ENCODE measurements around the gene EFNA5.
"Not testable (repeated sequence)": the region's sequence is repeated elsewhere in the genome, so short reads cannot be mapped to it uniquely, and the experiment has no call there.

The EFNA5 gene

GRCh38 chr5:107443897-107444296 lies 226.8 kb downstream of the EFNA5 start:
- peaks cover 3% of the 10 kb centered on the region for H3K9me3 Mint-ChIP-seq
- no peak overlapping the region for H3K4me3 Mint-ChIP-seq
- no peaks in the 10 kb centered on the region for H3K4me1 Mint-ChIP-seq

GRCh38 chr5:107442452-107442851 lies 228.3 kb downstream of the EFNA5 start:
- Mint-ChIP-seq H3K27me3 (peaks cover 4% of the 10 kb centered on the region), H3K9me3 (peaks cover 2% of the 10 kb centered on the region), H3K27ac (no peak overlapping the region), H3K4me3 (no peak overlapping the region), H3K4me1 (no peaks in the 10 kb centered on the region), H3K36me3 (no peaks in the 10 kb centered on the region)
- ATAC-seq: no peak

More at GRCh38 chr5:107443897-107444296, 226.8 kb downstream of the EFNA5 start:
- Mint-ChIP-seq H3K27me3 (peaks cover 10% of the 10 kb centered on the region), H3K27ac (no peak overlapping the region), H3K36me3 (no peaks in the 10 kb centered on the region)
- ATAC-seq: no peak

GRCh38 chr5:107439832-107440231 lies 230.9 kb downstream of the EFNA5 start:
- no peak overlapping the region for H3K4me3 Mint-ChIP-seq
- H3K27ac Mint-ChIP-seq: no peak overlapping the region
- H3K27me3 Mint-ChIP-seq: no peaks in the 10 kb centered on the region
- no peaks in the 10 kb centered on the region for H3K36me3 Mint-ChIP-seq
- no peaks in the 10 kb centered on the region for H3K9me3 Mint-ChIP-seq
- ATAC-seq: no peak
- no peaks in the 10 kb centered on the region for H3K4me1 Mint-ChIP-seq

- H3K27ac Mint-ChIP-seq: no peak overlapping the region
- no peaks in the 10 kb centered on the region for H3K27me3 Mint-ChIP-seq
- H3K4me1 Mint-ChIP-seq: no peaks in the 10 kb centered on the region
- H3K36me3 Mint-ChIP-seq: no peaks in the 10 kb centered on the region
- no peak overlapping the region for H3K4me3 Mint-ChIP-seq
- H3K9me3 Mint-ChIP-seq: no peaks in the 10 kb centered on the region
- no peak for ATAC-seq
Measured at GRCh38 chr5:107437986-107438510, 232.7 kb downstream of the EFNA5 start.

GRCh38 chr5:107437154-107437553 lies 233.6 kb downstream of the EFNA5 start:
- Mint-ChIP-seq H3K27ac (no peak overlapping the region), H3K9me3 (no peaks in the 10 kb centered on the region), H3K27me3 (no peaks in the 10 kb centered on the region), H3K4me3 (no peak overlapping the region), H3K36me3 (no peaks in the 10 kb centered on the region), H3K4me1 (no peaks in the 10 kb centered on the region)
- ATAC-seq: no peak

- no peak overlapping the region for H3K27ac Mint-ChIP-seq
- no peaks in the 10 kb centered on the region for H3K4me1 Mint-ChIP-seq
- H3K4me3 Mint-ChIP-seq: no peak overlapping the region
- no peaks in the 10 kb centered on the region for H3K36me3 Mint-ChIP-seq
- H3K9me3 Mint-ChIP-seq: no peaks in the 10 kb centered on the region
- no peak for ATAC-seq
- H3K27me3 Mint-ChIP-seq: no peaks in the 10 kb centered on the region
Measured at GRCh38 chr5:107436201-107436600, 234.5 kb downstream of the EFNA5 start.

- Mint-ChIP-seq H3K27ac (no peak overlapping the region), H3K27me3 (no peaks in the 10 kb centered on the region), H3K9me3 (no peaks in the 10 kb centered on the region), H3K4me1 (no peaks in the 10 kb centered on the region), H3K4me3 (no peak overlapping the region), H3K36me3 (no peaks in the 10 kb centered on the region)
- ATAC-seq: no peak
Measured at GRCh38 chr5:107435061-107435460, 235.7 kb downstream of the EFNA5 start.

- not testable (repeated sequence) for H3K36me3 Mint-ChIP-seq, H3K9me3 Mint-ChIP-seq, H3K4me3 Mint-ChIP-seq, H3K4me1 Mint-ChIP-seq, H3K27ac Mint-ChIP-seq, H3K27me3 Mint-ChIP-seq, ATAC-seq
Measured at GRCh38 chr5:107433646-107434045, 237.1 kb downstream of the EFNA5 start.

- no peak for ATAC-seq
- H3K27ac Mint-ChIP-seq: no peak overlapping the region
- no peaks in the 10 kb centered on the region for H3K27me3 Mint-ChIP-seq
- no peaks in the 10 kb centered on the region for H3K36me3 Mint-ChIP-seq
- H3K9me3 Mint-ChIP-seq: no peaks in the 10 kb centered on the region
- no peaks in the 10 kb centered on the region for H3K4me1 Mint-ChIP-seq
- no peak overlapping the region for H3K4me3 Mint-ChIP-seq
Measured at GRCh38 chr5:107431998-107432397, 238.7 kb downstream of the EFNA5 start.

- Mint-ChIP-seq H3K36me3 (no peaks in the 10 kb centered on the region), H3K9me3 (no peaks in the 10 kb centered on the region), H3K4me3 (no peak overlapping the region), H3K27ac (no peak overlapping the region), H3K27me3 (no peaks in the 10 kb centered on the region), H3K4me1 (no peaks in the 10 kb centered on the region)
- ATAC-seq: no peak
Measured at GRCh38 chr5:107431536-107431935, 239.2 kb downstream of the EFNA5 start.

GRCh38 chr5:107430071-107430625 lies 240.6 kb downstream of the EFNA5 start:
- ATAC-seq: no peak
- no peaks in the 10 kb centered on the region for H3K27me3 Mint-ChIP-seq
- H3K9me3 Mint-ChIP-seq: no peaks in the 10 kb centered on the region
- no peak overlapping the region for H3K4me3 Mint-ChIP-seq
- no peak overlapping the region for H3K27ac Mint-ChIP-seq
- no peaks in the 10 kb centered on the region for H3K36me3 Mint-ChIP-seq
- H3K4me1 Mint-ChIP-seq: no peaks in the 10 kb centered on the region

- Mint-ChIP-seq H3K36me3 (no peaks in the 10 kb centered on the region), H3K9me3 (no peaks in the 10 kb centered on the region), H3K4me3 (no peak overlapping the region), H3K4me1 (no peaks in the 10 kb centered on the region), H3K27me3 (no peaks in the 10 kb centered on the region), H3K27ac (no peak overlapping the region)
- no peak for ATAC-seq
Measured at GRCh38 chr5:107428303-107428813, 242.4 kb downstream of the EFNA5 start.

- Mint-ChIP-seq H3K27ac (no peak overlapping the region), H3K27me3 (peaks cover 9% of the 10 kb centered on the region), H3K4me3 (no peak overlapping the region), H3K36me3 (no peaks in the 10 kb centered on the region), H3K4me1 (no peaks in the 10 kb centered on the region), H3K9me3 (no peaks in the 10 kb centered on the region)
- ATAC-seq: no peak
Measured at GRCh38 chr5:107426872-107427271, 243.9 kb downstream of the EFNA5 start.

- Mint-ChIP-seq H3K9me3 (no peaks in the 10 kb centered on the region), H3K4me3 (no peak overlapping the region), H3K36me3 (no peaks in the 10 kb centered on the region), H3K27me3 (peaks cover 15% of the 10 kb centered on the region), H3K27ac (no peak overlapping the region), H3K4me1 (no peaks in the 10 kb centered on the region)
- no peak for ATAC-seq
Measured at GRCh38 chr5:107426209-107426608, 244.5 kb downstream of the EFNA5 start.

GRCh38 chr5:107425541-107426031 lies 245.2 kb downstream of the EFNA5 start:
- Mint-ChIP-seq H3K4me3 (no peak overlapping the region), H3K36me3 (no peaks in the 10 kb centered on the region), H3K4me1 (no peaks in the 10 kb centered on the region), H3K9me3 (no peaks in the 10 kb centered on the region), H3K27ac (no peak overlapping the region), H3K27me3 (peaks cover 15% of the 10 kb centered on the region)
- no peak for ATAC-seq

- no peaks in the 10 kb centered on the region for H3K36me3 Mint-ChIP-seq
- no peak overlapping the region for H3K4me3 Mint-ChIP-seq
- H3K9me3 Mint-ChIP-seq: no peaks in the 10 kb centered on the region
- no peak overlapping the region for H3K27ac Mint-ChIP-seq
- H3K4me1 Mint-ChIP-seq: no peaks in the 10 kb centered on the region
- no peak for ATAC-seq
- peaks cover 15% of the 10 kb centered on the region for H3K27me3 Mint-ChIP-seq
Measured at GRCh38 chr5:107424491-107424890, 246.2 kb downstream of the EFNA5 start.

All from stimulated activated memory B cell treated with anti-CD40 and anti-IgM and Interleukin-4, amounts not matched to agents 10 μg/mL and 1 μg/mL and 100 μg/mL, for 72 hours (primary cell).